Inflammatory macrophage (primary cell): Measurements from ENCODE around the gene CUX1.
"Not testable (repeated sequence)": the region's sequence is repeated elsewhere in the genome, so short reads cannot be mapped to it uniquely, and the experiment has no call there.

Source experiments
- DNase-seq, 2 donors: peaks; one replicate each; pipeline ENCODE4 v3.0.0-alpha.2; 2020 to 2022

Gene CUX1

DNA sequence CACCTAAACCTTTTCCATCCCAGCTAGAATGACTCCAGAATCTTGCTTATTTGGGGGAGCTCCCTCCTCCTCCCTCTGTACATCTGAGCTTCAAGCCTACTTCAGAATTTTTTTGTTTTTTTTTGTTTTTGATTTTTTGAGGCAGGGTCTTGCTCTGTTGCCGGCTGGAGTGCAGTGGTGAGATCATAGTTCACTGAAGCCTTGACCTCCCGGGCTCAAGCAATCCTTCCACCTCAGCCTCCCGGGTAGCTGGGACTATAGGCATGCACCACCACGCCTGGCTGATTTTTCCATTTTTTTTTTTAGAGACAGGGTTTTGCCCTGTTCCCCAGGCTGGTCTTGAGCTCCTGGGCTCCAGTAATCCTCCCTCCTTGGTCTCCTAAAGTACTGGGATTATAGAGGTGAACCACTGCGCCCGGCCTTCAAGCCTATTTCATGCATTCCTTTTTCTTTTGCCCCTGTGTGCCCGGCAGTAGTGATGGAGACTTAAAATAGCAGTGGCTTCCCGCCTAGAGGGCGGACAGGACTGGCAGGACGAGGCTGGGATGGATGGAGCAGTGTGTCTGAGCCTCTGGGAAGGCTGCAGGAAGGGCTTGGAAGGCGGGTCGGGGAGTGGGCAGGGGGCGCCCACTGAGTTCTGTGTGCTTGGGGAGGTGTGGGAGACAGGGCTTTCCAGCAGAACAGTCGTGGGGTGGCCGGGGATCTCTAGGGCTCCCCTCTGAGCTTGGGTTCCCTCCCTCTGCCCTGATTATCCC lies 8.8 kb downstream of the CUX1 start:
- no peak for DNase-seq

DNA sequence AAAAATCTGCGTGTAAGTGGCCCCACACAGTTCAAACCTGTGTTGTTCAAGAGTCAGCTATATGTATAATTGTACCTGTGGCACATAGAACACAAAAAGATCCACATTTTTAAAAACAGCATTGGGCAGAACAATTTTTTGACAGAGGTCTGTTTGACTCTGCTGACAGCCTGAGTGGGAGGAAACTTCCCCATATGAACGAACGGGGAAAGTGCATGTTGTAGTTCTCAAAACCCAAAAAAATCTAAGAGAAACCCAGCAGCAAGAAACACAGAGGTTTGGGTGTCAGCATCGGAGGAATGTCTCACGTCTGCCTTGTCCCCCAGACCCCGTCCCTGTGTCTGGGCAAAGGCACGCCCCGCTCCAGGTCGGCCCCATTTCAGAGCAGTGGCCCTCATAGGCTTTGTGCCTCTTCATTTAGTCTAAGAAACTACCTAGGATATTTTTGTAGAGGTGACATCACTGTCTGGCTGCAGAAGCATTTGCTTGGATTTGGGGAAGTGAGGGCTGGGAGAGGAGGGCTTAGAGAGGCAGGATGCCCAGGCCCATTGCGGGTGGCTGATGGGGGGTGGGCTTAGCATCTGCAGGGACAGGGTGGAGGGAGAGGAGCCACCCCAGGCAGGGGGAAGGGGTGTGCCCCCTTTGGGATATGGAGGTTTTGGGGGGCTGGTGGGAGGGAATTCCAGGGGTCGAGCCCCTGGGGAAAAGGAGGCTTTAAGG lies 11.0 kb downstream of the CUX1 start:
- peak; percentile 61 to 76 for DNase-seq

DNA sequence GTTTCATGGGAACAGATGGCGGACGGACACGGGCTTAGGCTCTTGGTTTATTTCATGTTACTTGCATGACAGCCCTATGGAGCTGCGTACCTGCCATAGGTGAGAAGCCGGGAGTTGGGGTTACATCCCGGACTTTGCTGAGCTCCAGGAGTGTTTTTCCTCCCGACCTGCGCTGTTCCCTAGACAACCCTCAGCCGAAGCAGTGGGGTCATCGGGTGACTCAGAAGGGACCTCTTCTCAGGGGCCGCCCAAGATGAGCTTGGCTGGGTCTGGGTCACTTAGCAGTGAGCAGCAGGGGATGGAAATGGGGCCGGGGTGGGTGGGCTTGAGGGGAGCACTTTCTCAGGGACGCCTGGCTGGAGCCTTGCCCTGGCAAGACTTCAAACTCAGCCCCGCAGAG lies 11.9 kb downstream of the CUX1 start:
- DNase-seq = no peak

- DNase-seq = peak; percentile 40 to 59
Measured at GRCh38 chr7:101829821-101830220, 12.4 kb downstream of the CUX1 start.

- DNase-seq = not testable (repeated sequence)
Measured at GRCh38 chr7:101831396-101831795, 14.0 kb downstream of the CUX1 start.

DNA sequence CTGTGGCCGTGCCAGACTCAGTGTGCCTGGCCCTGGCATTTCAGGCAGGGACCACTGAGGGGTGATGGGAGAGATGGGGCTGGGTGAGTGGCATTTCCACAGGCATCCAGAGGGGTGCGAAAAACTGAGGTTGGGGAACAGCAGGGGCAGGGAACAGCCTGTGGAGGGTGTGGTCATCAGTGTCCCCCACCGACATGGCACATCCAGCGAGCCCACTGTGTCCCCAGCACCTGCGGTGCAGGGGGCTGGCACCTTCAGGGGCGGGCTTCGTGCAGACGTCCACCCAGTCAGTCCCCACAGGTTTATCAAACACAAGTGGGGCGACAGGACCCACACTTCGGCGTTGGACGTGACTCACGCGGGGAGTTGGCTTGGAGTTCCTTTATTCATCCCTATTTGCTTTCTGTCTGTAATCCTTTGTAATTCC lies 14.8 kb downstream of the CUX1 start:
- no peak for DNase-seq

DNA sequence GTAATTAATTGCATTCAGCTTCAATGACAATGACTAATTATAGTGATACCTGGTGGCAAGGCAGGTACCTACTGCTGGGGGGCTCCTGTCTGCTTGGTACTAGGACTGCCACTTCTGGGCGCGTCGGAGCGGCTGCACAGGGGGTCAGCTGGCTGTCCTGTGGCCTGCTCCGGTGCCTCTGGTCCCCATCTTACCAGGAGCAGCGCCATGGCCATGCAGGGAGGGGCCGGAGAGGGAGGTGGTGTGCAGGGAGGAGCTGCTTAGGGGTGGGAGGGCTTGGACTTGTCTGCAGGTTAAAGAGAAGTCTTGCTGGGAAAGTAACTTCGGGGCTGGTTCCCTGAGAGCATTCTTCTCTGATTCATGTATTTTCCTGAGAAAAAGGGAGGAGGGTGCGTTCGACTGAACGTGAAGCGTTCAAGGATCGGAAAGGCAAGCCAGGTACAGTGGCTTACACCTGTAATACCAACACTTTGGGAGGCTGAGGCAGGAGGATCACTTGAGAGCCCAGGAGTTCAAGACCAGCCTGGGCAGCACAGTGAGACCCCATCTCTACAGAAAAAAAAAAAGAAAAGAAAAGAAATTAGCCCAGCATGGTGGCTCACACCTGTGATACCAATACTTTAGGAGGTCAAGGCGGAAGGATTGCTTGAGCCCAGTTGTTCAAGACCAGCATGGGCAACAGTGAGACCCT lies 15.4 kb downstream of the CUX1 start:
- no peak for DNase-seq

DNA sequence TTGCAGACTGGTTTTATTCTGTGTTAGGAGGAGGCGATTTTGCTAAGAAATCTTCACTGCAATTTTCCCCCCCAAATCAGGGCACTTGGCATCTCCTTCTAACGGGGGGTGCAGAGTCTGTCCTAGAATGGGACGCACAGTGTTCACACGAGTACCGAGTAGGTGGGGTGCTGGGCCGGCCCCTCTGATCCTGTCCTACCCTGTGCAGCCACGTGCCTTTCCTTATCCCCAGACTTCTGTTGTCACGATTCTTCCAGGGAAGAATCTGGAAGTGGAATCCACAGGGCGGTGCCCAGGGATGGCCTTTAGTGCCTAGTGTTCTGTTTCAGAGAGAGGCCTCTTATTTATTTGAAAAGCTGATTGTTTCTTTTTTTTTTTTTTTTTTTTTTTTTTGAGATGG lies 16.4 kb downstream of the CUX1 start:
- no peak for DNase-seq

DNA sequence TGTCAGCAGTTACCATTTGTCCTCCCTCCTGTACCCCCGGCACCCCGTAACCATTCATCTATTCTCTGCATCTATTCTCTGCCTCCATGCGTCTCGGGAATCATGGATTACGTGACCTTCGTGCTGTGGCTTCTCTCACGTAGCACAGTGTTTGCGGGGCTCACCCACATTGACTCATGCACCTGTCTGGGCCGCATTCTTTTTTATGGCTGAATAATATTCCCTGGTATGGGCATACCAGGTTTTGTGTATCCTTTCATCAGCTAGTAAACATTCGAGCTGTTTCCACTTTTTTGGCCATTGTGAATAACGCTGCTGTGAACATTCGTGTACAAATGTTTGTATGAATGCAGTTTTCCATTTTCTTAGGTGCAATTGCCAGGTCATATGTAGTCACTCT lies 17.7 kb downstream of the CUX1 start:
- no peak for DNase-seq

DNA sequence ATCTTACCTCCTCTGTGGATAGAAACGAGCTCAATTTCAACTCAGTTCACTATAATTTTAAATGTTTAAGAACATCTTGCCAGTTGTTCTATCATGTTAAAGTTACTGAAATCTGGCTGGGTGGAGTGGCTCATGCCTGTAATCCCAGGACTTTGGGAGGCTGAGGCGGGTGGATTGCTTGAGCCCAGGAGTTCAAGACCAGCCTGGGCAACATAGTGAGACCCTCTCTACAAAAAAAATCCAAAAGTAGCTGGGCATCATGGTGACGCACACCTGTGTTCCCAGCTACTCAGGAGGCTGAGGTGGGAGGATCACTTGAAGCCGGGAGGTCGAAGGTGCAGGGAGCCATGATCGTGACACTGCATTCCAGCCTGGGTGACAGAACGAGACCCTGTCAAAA lies 20.0 kb downstream of the CUX1 start:
- DNase-seq = not testable (repeated sequence)

DNA sequence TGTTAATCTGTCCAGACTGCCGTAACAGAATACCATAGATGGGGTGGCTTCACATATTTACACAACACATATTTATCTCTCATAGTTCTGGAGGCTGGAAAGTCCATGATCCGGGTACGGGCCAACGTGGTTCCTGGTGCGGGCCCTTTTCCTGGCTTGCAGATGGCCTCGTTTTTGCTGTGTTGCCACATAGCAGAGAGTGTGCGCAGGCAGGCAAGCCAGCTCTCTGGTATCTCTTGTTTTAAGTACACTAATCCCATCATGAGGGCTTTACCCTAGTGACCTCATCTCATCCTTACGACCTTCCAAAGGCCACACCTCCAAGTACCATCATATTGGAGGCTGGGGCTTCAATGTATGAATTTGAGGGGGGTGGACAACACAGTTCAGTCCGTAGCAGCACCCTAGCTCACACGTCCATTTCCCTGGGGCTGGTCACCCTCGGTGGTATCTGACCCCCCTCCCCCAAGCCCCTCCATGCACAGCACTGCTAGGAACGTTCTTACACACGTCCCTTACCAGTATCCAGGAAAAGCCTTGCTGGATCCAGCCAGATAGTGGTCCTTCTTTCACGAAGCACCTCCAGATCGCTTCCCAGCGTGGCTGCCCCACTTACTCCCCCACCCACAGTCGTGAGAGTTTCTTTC lies 21.5 kb downstream of the CUX1 start:
- DNase-seq = no peak

GRCh38 chr7:101841328-101841727 lies 23.9 kb downstream of the CUX1 start:
- DNase-seq = no peak

DNA sequence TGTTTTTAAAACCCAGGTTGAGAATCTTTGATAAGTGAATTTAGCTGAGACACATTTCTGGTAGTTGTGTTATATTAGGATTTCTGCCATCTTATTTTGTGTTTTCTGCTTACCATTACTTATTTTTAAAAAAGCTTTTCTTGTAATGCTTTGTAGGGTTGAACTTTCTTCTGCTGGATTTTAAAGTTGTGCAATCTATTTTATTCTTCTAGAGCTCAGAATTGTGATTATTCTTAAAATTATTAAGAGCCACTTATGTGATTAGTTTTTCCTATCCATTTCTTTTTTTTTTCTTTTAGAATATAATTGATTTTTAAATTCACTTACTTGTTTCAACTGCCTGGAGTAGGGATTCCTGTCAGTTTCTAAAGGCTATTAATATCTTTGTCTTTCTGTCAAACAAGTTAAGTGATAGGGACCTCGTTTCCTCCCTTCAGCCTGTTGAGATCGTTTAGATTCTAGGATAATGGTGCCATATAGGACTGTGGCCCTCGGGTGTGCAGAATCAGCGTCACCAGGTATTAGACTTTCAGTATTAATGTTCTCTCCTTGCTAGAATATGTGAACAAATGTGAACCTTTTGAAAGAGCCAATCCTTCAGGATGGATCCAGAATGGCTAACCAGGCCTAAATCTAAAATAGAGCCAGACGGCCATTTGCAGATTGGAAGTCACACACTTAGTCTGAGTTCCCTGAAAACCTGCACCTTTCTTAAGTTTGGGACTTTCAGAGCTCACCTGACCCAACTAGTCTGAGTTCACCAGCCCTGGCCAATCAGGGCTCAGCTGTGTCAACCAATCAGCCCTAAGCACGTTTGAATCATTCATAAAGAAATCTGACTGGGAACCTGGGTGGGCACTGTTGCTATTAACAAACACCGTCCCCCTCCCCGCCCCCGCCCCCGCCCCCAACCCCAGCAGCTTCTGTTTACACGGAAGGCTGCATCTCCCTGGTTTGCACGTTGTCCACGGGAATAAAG lies 26.2 kb downstream of the CUX1 start:
- no peak for DNase-seq

- DNase-seq = no peak
Measured at GRCh38 chr7:101845974-101846373, 28.5 kb downstream of the CUX1 start.

- no peak for DNase-seq
Measured at GRCh38 chr7:101846800-101847538, 29.5 kb downstream of the CUX1 start.

DNA sequence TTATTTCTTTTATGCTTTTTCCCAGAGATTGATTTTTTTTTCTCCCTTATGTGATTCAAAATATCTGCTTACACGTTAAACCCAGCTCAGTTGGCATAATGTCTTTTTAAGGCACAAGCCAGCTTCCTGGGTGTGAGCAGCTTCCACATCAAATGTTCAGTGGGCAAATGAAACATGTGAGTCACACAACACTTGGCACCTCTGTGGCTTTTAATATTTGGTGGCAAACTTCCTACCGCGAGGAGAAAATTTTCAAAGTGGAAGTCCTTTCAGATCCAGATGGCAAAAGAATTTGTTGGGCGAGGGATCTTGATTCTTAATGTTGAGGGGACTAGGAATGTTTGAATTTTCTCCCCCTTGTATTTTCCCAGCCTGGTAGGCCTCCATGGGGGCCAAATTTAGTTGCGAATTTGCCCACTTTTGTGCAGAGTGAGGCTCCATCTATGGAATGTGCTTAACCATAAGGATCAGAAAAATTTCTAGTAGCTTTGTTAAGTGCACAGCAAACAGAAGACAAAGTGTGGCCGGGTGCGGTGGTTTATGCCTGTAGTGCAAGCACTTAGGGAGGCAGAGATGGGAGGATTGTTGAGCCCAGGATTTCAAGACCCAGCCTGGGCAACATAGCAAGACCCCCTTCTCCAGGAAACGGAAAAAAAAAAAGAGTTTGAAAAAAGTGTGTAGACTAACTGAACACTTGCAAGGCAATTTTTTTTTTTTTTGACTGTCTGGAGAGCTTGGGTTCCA lies 31.0 kb downstream of the CUX1 start:
- no peak for DNase-seq

GRCh38 chr7:101849314-101849713 lies 31.9 kb downstream of the CUX1 start:
- DNase-seq = not testable (repeated sequence)

DNA sequence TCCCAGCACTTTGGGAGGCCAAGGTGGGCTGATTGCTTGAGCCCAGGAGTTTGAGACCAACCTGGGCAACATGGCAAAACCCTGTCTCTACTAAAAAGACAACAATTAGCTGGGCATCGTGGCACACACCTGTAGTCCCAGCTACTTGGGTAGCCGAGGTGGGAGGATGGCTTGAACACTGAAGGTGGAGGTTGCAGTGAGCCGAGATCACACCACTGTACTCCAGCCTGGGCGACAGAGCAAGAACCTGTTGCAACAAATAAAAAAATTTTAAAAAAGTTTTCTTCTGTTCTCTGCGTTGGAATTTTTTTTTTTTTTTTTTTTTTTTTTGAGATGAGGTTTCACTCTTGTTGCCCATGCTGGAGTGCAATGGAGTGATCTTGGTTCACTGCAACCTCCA lies 34.9 kb downstream of the CUX1 start:
- not testable (repeated sequence) for DNase-seq

DNA sequence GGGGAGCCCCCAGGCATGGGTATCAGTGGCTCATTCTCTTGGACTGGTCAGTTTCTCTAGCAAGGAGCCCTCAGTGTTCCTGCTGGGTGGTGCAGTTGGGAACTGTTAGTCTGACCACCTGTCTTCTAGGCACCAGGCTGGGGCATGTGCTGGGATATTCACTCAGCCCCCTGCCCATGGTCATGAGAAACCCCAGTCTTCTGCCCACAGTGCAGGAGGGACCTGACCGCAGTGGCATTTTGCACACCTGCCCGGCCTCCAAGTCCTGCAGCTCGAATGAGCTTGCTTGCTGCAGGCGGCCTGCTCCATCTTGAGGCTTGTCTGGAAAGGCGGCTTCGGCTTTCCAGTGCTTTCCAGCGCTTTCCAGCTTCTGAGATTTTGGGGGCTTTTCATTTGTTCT lies 36.3 kb downstream of the CUX1 start:
- DNase-seq = no peak
